IPS-15b (cell line): Measurements from ENCODE around the gene AP3B2.
"Not testable (repeated sequence)": the region's sequence is repeated elsewhere in the genome, so short reads cannot be mapped to it uniquely, and the experiment has no call there.

Experiments
- H3K27me3 ChIP-seq: one replicate; pipeline ENCODE4 v1.6.1; 2013; ENCODE audit warnings: low read length; ENCODE audit not compliant: control insufficient read depth, insufficient read depth
- H3K36me3 ChIP-seq: one replicate; pipeline ENCODE4 v1.6.1; 2013; ENCODE audit warnings: low read length; ENCODE audit not compliant: control insufficient read depth, insufficient read depth
- H3K4me1 ChIP-seq: one replicate; pipeline ENCODE4 v1.6.1; 2013; ENCODE audit warnings: mild to moderate bottlenecking, low read length; ENCODE audit not compliant: control insufficient read depth, insufficient read depth
- H3K4me3 ChIP-seq: one replicate; pipeline ENCODE4 v1.5.1; 2013; ENCODE audit warnings: low read depth, low read length
- H3K9ac ChIP-seq: one replicate; pipeline ENCODE4 v1.6.1; 2013; ENCODE audit warnings: low read depth, mild to moderate bottlenecking, low read length
- H3K9me3 ChIP-seq: one replicate; pipeline ENCODE4 v1.6.1; 2013; ENCODE audit warnings: mild to moderate bottlenecking, low read length; ENCODE audit not compliant: control insufficient read depth, insufficient read depth

AP3B2 gene

DNA sequence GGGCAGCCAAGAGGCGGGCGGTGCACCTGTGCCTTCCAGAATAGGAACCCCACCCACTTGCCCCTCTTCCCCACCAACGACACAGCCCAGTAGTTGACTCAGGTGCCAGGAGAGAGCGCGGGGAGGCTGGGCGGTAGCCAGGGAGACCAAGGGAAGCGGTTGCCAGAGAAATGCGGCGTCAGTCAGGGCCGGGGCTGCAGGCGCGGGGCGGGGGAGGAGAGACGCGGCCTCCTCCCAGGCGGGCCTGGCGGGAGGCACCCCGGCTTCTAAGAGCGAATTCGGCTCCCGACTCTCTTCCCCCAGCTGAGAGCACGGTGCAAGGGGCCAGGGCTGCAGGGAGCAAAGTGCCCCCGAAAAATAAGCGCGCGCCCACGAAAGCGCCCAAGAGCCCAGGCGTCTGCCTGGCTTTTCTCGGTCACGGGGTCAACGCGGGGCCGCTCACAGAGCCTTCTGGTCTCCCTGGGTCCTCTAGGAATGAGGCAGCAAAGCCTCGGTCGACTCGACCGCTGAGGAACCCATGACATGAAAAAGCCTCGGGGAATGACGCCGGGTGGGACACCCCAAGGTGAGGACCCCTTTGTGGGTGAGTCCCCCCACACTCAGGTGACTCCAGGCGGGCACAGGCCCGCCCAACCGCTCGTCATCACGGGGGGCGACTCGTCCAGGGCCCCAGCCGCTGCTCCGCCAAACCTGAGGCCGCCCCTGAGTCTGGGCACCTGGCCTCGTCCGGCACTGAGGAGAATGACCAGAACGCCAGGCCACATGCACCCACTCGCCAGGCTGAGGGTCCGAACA lies 63.2 kb downstream of the AP3B2 start:
- H3K9me3 ChIP-seq = no peaks in the 10 kb centered on the region
- H3K9ac ChIP-seq = no peak overlapping the region
- H3K4me3 ChIP-seq = peak overlapping the region; percentile 62
- no peaks in the 10 kb centered on the region for H3K36me3 ChIP-seq
- peaks cover 47% of the 10 kb centered on the region for H3K27me3 ChIP-seq
- no peaks in the 10 kb centered on the region for H3K4me1 ChIP-seq

DNA sequence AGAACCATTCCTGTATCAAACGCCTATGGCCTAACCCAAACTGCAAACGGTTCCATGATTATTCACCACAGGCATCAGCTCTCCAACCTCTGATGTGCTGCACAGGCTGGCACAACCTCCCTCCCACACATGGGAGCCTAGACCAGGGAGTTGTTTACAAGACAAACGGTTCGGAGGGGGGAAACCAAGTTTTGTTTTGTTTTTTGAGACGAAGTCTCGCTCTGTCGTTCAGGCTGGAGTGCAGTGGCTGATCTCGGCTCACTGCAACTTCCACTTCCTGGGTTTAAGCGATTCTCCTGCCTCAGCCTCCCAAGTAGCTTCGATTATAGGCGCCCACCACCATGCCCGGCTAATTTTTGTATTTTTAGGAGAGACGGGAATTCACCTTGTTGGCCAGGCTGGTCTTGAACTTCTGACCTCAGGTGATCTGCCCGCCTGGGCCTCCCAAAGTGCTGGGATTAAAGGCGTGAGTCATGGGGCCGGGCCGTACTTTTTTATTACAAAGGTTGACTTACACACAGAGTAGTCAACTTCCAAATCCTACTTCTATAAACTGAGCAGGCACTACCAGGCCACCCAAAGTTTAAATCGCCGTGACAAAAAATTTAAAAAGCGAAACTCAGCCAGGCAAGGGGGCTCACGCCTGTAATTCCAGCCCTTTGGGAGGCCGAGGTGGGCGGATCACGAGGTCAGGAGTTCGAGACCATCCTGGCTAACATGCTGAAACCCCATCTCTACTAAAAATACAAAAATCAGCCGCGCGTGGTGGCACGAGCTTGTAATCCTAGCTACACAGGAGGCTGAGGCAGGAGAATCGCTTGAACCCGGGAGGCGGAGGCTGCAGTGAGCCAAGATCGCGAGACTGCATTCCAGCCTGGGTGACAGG lies 64.5 kb downstream of the AP3B2 start:
- not testable (repeated sequence) for H3K4me1 ChIP-seq, H3K4me3 ChIP-seq

GRCh38 chr15:82643992-82644391 lies 65.7 kb downstream of the AP3B2 start:
- no peak overlapping the region for H3K4me3 ChIP-seq
- peaks cover 41% of the 10 kb centered on the region for H3K27me3 ChIP-seq
- H3K9me3 ChIP-seq = no peaks in the 10 kb centered on the region
- no peak overlapping the region for H3K9ac ChIP-seq
- no peaks in the 10 kb centered on the region for H3K4me1 ChIP-seq
- no peaks in the 10 kb centered on the region for H3K36me3 ChIP-seq

More for the DNA sequence above, 64.5 kb downstream of the AP3B2 start:
- not testable (repeated sequence) for H3K36me3 ChIP-seq, H3K9me3 ChIP-seq, H3K9ac ChIP-seq
- peaks cover 47% of the 10 kb centered on the region for H3K27me3 ChIP-seq

GRCh38 chr15:82642656-82643055 lies 67.0 kb downstream of the AP3B2 start:
- H3K9ac ChIP-seq = no peak overlapping the region
- no peaks in the 10 kb centered on the region for H3K36me3 ChIP-seq
- H3K4me3 ChIP-seq = no peak overlapping the region
- no peaks in the 10 kb centered on the region for H3K4me1 ChIP-seq
- peaks cover 35% of the 10 kb centered on the region for H3K27me3 ChIP-seq
- no peaks in the 10 kb centered on the region for H3K9me3 ChIP-seq

DNA sequence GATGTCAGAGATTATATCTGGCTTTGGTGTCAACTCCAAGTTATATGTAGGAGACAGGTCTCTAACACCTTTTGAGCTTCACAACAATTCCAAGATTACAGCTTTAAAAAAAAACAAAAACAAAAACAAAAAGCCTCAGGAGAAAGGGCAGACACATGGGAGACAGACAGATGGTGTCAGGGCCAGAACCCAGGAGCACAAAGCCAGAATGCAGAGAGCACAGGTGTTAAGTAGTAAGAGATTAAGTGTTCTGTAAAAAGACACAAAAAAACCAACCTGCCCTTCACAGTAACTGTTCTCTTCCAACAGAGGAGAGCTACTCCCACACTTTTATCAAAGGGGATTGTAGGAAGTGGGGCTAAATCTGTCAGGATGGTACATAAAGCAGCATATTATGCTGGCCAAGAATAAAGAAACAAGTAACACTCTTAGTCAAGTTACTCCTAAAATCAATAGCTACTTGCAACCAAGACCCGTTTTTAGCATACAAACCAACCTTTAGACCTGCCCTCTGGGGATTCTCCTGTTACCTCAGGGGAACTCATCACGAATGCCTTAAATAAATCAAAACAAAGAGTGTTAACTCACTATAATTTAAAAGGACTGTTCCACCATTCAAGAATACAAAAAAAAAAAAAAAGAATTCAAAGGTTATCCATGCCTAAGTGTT lies 68.4 kb downstream of the AP3B2 start:
- Histone ChIP-seq H3K9me3 (no peaks in the 10 kb centered on the region), H3K9ac (no peak overlapping the region), H3K4me1 (no peaks in the 10 kb centered on the region), H3K4me3 (no peak overlapping the region), H3K36me3 (no peaks in the 10 kb centered on the region), H3K27me3 (peaks cover 30% of the 10 kb centered on the region)

GRCh38 chr15:82640672-82641071 lies 69.0 kb downstream of the AP3B2 start:
- Histone ChIP-seq H3K36me3 (no peaks in the 10 kb centered on the region), H3K27me3 (peaks cover 30% of the 10 kb centered on the region), H3K9me3 (no peaks in the 10 kb centered on the region), H3K4me1 (no peaks in the 10 kb centered on the region), H3K4me3 (no peak overlapping the region), H3K9ac (no peak overlapping the region)

GRCh38 chr15:82635798-82636197 lies 73.9 kb downstream of the AP3B2 start:
- Histone ChIP-seq H3K9me3 (no peaks in the 10 kb centered on the region), H3K27me3 (peaks cover 22% of the 10 kb centered on the region)

DNA sequence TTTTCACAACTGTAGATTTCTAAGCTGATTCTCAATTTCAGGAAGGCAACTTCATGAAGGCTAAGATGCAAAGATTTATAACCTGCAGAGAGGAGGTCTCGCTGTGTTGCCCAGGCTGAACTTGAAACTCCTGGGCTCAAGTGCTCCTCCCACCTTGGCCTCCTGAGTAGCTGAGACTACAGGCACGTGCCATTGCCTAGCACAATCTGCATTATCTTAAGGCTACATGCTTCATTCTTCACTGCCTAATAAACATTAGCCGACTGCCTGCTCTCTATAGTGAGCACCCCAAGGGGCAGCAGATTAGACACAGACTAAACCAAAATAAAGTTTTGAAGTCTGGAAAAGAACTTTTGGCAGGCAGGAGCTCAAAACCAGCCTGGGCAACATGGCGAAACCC lies 79.6 kb downstream of the AP3B2 start:
- Histone ChIP-seq H3K36me3 (no peaks in the 10 kb centered on the region), H3K9me3 (no peaks in the 10 kb centered on the region), H3K27me3 (no peaks in the 10 kb centered on the region), H3K4me1 (no peaks in the 10 kb centered on the region), H3K4me3 (no peak overlapping the region), H3K9ac (no peak overlapping the region)

More at GRCh38 chr15:82635798-82636197, 73.9 kb downstream of the AP3B2 start:
- H3K36me3 ChIP-seq = no peaks in the 10 kb centered on the region
- no peak overlapping the region for H3K4me3 ChIP-seq
- H3K4me1 ChIP-seq = no peaks in the 10 kb centered on the region
- H3K9ac ChIP-seq = no peak overlapping the region

DNA sequence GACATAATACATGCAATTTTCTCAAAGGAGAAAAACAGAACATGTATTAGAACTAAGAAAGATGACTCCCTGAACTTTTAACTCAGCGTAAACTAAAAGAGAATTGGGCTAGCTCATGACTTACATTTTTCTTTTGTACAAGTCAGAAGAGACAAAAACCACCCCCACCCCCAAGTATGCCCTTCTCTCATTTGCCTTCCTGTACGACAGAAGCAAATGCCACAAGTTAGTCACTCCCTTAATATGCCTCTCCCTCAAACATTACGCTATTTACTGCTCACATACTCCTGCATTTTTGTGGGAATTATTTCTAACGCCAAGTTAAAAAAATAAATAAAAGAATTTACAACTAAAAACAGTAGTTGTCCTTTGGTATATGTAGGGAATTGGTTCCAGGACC lies 84.5 kb downstream of the AP3B2 start:
- Histone ChIP-seq H3K27me3 (no peaks in the 10 kb centered on the region), H3K9ac (no peak overlapping the region), H3K4me3 (no peak overlapping the region), H3K9me3 (no peaks in the 10 kb centered on the region), H3K36me3 (no peaks in the 10 kb centered on the region), H3K4me1 (no peaks in the 10 kb centered on the region)

- Histone ChIP-seq H3K4me3 (no peak overlapping the region), H3K9me3 (no peaks in the 10 kb centered on the region), H3K4me1 (no peaks in the 10 kb centered on the region), H3K27me3 (no peaks in the 10 kb centered on the region), H3K9ac (no peak overlapping the region), H3K36me3 (no peaks in the 10 kb centered on the region)
Measured at GRCh38 chr15:82624438-82624837, 85.2 kb downstream of the AP3B2 start.

DNA sequence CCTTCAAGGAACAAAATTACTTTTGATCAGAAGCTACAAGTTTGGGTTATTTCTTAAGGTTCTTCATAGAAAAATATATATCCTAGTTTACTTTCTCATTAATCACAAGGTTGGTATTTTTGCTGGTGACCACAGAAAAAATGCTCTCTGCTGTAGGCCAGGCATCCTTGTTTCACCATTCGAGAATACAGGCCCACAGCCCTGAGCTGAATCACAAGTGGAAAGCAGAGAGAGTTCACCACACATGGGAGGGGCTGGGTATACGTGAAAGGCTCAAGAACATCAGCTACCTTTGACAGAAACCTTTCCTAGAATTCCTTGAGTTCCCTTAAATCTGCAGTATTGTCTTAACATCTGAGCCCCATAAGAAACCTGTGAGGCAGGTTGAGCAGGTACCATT lies 85.7 kb downstream of the AP3B2 start:
- Histone ChIP-seq H3K36me3 (no peaks in the 10 kb centered on the region), H3K4me3 (no peak overlapping the region), H3K4me1 (no peaks in the 10 kb centered on the region), H3K9ac (no peak overlapping the region), H3K27me3 (no peaks in the 10 kb centered on the region), H3K9me3 (no peaks in the 10 kb centered on the region)
